Activated naive CD4-positive, alpha-beta T cell treated with anti-CD3 and anti-CD28 coated beads, Interleukin-2, amount 50 U/mL, for 24 hours (primary cell): ENCODE data around the gene BCR.

Experiments
- H3K27ac Mint-ChIP-seq: one replicate; pipeline ENCODE4 v1.8.0; 2021; ENCODE audit warnings: mild to moderate bottlenecking, mixed read lengths
- H3K27me3 Mint-ChIP-seq: one replicate; pipeline ENCODE4 v1.8.0; 2021; ENCODE audit warnings: mixed read lengths
- H3K36me3 Mint-ChIP-seq: one replicate; pipeline ENCODE4 v1.8.0; 2021; ENCODE audit warnings: mixed read lengths
- H3K4me1 Mint-ChIP-seq: one replicate; pipeline ENCODE4 v1.8.0; 2021; ENCODE audit warnings: mixed read lengths
- H3K4me3 Mint-ChIP-seq: one replicate; pipeline ENCODE4 v1.8.0; 2021; ENCODE audit warnings: mild to moderate bottlenecking, mixed read lengths
- H3K9me3 Mint-ChIP-seq: one replicate; pipeline ENCODE4 v1.8.0; 2021; ENCODE audit warnings: mixed read lengths

Gene BCR

DNA sequence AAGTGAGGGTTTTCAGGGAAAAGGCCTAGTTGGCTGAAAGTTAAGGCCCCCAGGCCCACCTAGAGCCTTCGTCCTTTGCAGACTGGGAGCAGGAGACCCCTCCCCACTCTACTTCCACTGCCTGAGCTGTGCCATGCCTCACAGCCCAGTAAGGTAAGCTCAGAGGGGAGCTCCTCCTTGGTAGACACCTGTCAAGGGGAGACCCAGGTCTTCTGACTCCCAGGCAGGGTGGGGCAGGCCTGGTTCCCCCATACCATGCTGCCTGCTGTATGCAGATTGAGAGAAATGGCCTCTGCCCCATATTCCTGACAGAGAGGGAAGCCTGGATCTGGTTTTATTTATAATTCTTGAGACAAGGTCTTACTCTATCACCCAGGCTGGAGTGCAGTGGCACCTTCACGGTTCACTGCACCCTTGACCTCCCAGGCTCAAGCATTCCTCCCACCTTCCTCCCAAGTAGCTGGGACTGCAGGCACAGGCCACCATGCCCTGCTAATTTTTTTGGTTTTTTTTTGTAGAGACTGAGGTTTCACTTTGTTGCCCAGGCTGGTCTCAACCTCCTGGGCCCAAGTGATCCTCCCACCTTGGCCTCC is 34.3 kb upstream of the BCR start:
- Mint-ChIP-seq H3K36me3 (no peaks in the 10 kb centered on the region), H3K27ac (peak overlapping the region; percentile 41), H3K4me1 (peaks cover 51% of the 10 kb centered on the region), H3K27me3 (no peaks in the 10 kb centered on the region), H3K4me3 (no peak overlapping the region), H3K9me3 (no peaks in the 10 kb centered on the region)

DNA sequence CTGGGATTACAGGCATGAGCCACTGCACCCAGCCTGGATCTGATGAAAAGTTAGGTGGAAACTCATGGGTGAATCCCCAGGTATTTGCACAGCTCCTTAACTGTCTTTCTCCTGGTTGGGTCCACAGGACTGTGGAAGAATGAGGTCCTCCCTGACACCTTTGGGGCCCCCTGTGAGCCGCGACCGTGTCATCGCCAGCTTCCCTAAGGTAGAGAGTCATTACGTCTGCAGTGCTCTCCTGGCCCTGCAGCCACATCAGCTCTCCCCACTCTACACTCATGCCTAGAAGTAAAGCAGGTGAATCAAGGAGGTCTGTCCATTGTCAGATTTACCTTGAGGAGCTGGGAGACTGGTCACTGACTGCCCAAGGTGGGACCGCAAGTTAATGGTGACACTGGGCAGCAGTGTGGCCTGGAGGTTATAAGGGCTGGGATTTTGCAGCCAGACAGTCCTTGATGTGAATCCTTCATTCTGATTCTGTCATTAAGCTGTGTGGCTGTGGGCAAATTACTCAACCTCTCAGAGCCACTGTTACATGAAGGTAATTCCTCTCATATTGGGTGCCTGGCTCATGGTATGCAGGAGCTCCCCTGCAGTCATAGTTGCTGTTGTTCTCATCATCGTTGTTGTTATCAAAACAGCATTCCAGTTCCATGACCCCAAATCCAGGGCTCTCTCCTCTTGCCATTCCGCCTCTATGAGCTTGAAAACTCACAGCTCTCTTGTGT is 33.7 kb upstream of the BCR start:
- no peaks in the 10 kb centered on the region for H3K9me3 Mint-ChIP-seq
- H3K27me3 Mint-ChIP-seq, result no peaks in the 10 kb centered on the region
- no peaks in the 10 kb centered on the region for H3K36me3 Mint-ChIP-seq
- H3K4me1 Mint-ChIP-seq, result peaks cover 46% of the 10 kb centered on the region
- H3K4me3 Mint-ChIP-seq, result no peak overlapping the region
- no peak overlapping the region for H3K27ac Mint-ChIP-seq

DNA sequence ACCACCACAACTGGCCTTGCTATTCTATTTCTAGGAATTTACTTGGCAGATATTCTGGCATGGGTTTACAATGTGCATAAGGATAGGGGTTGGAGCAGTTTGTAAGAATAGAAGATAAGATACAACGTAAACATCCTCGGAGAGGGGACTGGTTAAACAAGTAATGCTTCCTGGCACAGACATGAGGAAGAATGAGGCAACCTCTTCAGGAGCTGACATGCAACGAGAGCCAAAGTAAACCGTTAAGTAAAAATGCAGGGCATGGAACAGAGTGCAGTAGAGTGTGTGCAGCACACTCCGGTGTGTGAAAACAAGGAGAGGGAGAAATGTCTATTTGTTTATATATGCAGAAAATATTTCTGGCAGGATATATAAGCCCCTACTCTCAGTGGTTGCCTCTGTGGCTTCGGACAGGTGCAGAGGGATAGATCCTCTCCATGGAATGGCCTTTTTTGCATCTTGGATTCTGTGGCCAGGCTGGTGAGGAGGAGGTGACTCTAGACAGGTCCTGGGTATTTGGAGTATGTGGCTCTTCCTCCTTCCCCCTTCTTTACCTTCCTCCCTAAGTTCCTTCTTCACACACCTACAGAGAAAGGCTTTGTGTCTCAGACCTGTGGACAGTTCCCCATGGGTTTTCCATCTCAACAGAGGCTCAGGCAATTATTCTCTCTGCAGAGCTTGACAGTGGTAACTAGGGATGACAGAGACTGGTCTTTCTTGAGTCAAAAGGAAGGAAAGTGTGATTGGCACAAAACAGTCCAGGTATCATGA is 32.5 kb upstream of the BCR start:
- no peak overlapping the region for H3K4me3 Mint-ChIP-seq
- peaks cover 37% of the 10 kb centered on the region for H3K4me1 Mint-ChIP-seq

DNA sequence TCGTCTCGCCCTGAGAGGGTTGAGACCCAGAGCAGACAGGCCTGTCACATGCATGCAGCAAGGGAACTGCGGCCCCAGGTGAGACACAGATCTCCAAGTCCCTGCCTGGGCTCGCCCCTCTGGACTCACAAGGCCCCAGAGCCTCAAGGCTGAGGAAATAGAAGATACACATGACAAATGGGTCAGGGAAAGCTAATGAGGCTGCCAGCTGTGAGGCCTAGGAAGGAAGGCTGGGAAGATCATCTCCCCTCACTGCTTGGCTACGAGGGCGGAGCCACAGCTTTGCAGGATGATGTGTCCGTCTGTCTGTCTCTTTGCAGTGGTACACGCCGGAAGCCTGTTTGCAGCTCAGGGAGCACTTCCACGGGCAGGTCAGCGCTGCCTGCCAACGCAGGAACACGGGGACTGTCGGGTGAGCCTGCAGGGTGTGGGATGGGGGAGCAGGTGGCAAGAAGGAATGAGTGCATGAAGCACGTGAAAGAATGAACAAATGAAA is 30.5 kb upstream of the BCR start:
- no peaks in the 10 kb centered on the region for H3K9me3 Mint-ChIP-seq
- no peaks in the 10 kb centered on the region for H3K27me3 Mint-ChIP-seq
- H3K4me3 Mint-ChIP-seq, result no peak overlapping the region
- no peak overlapping the region for H3K27ac Mint-ChIP-seq
- peaks cover 27% of the 10 kb centered on the region for H3K4me1 Mint-ChIP-seq
- no peaks in the 10 kb centered on the region for H3K36me3 Mint-ChIP-seq

More for the DNA sequence above, 32.5 kb upstream of the BCR start:
- Mint-ChIP-seq H3K27ac (peak overlapping the region; percentile 49), H3K9me3 (no peaks in the 10 kb centered on the region), H3K27me3 (no peaks in the 10 kb centered on the region), H3K36me3 (no peaks in the 10 kb centered on the region)

DNA sequence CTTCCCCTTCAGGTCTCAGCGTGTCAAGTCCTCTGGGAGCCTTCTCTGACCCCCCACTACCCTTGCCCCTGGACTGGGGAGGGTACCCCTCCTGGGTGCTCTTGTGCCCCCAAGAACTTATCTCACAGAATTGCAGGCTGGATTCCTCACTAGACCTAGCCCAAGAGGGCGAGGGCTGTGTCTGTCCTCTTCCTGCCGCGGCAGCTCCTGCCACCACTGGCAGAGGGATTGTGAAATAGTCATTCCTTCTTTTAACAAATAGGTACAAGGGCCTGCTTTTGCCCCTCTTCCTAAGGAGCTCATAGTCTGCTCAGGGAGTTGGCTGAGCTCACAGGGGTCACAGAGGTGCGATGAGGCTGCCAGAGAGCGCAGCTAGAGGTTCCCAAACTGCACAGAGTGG is 29.5 kb upstream of the BCR start:
- Mint-ChIP-seq H3K9me3 (no peaks in the 10 kb centered on the region), H3K27ac (no peak overlapping the region), H3K4me1 (peaks cover 17% of the 10 kb centered on the region), H3K27me3 (no peaks in the 10 kb centered on the region), H3K4me3 (no peak overlapping the region), H3K36me3 (no peaks in the 10 kb centered on the region)

DNA sequence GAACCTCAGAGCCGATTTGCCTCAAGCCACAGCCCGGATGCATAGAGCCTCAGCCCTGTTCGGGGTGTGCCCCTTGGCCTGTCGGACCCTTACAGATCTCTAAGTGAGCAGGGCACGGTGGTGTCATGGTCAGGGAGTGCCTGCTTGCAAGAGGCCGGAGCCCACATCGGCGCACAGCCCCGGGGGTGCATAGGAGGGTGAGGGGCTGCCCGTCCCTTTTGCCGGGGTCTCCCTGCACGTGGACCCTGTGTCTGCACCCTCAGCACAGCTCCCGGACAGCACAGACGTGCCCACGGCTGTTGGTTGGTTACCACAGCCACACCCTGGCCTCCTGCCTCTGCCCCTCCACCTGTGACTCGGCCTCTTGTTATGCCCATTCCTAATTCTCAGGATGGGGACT is 28.5 kb upstream of the BCR start:
- Mint-ChIP-seq H3K27ac (no peak overlapping the region), H3K9me3 (no peaks in the 10 kb centered on the region), H3K4me3 (no peak overlapping the region), H3K4me1 (peaks cover 9% of the 10 kb centered on the region), H3K27me3 (no peaks in the 10 kb centered on the region), H3K36me3 (no peaks in the 10 kb centered on the region)

DNA sequence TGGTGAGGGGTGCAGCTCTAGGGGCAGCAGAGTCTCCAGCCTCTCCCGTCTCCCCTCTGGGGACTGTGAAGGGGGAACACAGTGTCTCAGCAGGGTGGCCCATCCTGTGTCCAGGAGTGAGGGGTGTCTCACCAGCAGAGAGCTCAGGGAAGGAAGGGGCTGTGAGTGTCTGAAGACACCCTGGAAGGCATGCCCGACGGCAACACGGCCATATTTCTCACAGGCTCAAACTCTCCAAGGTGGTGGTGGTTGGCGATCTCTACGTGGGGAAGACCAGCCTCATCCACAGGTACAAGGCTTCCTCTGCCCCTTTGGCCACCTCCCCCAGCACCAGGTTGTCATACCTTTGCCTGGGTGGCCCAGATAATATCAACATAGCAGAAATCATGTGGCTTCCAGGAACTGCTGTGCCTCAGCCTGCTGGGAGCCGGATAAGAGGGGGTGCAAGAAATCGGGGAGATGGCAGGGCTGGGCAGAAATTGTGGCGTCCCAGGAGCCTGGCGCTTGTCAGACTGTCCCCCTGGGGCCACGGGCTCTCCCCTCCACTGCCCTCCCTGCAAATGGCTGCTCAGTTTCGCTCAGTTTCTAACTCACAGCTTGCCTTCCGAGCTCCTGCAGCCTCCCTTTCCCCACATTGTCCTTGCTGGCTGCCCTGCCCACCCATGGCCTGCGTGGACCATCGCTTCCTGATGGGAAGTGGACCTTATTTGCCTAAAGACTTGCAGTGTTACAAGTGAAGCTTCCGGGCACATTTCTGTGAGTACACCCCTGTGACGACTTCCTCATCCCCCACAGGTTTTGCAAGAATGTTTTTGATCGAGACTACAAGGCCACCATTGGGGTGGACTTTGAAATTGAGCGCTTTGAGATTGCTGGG is 27.8 kb upstream of the BCR start:
- no peak overlapping the region for H3K4me3 Mint-ChIP-seq
- H3K36me3 Mint-ChIP-seq, result no peaks in the 10 kb centered on the region
- H3K9me3 Mint-ChIP-seq, result no peaks in the 10 kb centered on the region
- H3K27me3 Mint-ChIP-seq, result no peaks in the 10 kb centered on the region
- H3K27ac Mint-ChIP-seq, result no peak overlapping the region
- H3K4me1 Mint-ChIP-seq, result peaks cover 9% of the 10 kb centered on the region

DNA sequence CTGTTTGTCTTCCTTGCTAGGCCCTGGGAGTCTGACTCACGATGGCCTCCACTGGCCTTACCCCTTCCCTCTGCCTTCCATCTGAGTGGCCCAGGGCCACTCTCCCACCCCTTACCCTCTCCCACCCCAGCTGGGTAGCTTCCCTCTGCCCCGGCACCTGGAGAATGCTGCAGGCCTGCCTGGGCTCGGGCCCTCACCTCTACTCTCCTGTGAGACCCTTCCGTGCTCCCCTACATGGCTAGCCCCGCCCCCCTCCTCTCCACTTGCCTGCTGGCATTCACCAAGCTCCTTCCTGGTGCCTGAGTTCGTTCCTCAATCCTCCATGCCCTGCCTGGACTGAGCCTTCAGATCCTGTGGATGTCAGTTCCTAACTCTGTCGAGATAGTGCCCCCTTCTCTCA is 26.3 kb upstream of the BCR start:
- no peak overlapping the region for H3K27ac Mint-ChIP-seq
- no peak overlapping the region for H3K4me3 Mint-ChIP-seq
- H3K4me1 Mint-ChIP-seq, result peaks cover 9% of the 10 kb centered on the region
- no peaks in the 10 kb centered on the region for H3K27me3 Mint-ChIP-seq
- H3K36me3 Mint-ChIP-seq, result no peaks in the 10 kb centered on the region
- H3K9me3 Mint-ChIP-seq, result no peaks in the 10 kb centered on the region

DNA sequence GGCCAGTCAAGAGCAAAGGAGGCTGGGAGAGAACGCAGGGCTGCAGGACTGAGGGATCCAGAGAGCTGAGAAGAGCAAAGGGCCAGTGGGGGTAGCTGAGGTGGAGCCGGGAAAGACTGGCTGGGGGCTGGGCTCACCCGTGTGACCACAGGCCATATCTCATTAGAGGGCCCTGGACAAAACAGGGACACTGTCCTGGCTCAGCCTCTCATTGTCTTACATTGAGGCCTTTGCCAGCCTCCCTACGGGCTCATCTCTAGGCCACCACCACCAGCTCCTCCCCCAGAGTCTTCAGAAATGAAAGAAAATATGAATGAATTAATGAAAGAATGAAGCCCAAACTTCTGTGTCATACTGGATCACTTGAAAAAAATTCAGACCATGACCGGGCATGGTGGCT is 25.8 kb upstream of the BCR start:
- H3K9me3 Mint-ChIP-seq, result no peaks in the 10 kb centered on the region
- peaks cover 9% of the 10 kb centered on the region for H3K4me1 Mint-ChIP-seq
- no peaks in the 10 kb centered on the region for H3K27me3 Mint-ChIP-seq
- H3K36me3 Mint-ChIP-seq, result no peaks in the 10 kb centered on the region
- no peak overlapping the region for H3K27ac Mint-ChIP-seq
- H3K4me3 Mint-ChIP-seq, result no peak overlapping the region

DNA sequence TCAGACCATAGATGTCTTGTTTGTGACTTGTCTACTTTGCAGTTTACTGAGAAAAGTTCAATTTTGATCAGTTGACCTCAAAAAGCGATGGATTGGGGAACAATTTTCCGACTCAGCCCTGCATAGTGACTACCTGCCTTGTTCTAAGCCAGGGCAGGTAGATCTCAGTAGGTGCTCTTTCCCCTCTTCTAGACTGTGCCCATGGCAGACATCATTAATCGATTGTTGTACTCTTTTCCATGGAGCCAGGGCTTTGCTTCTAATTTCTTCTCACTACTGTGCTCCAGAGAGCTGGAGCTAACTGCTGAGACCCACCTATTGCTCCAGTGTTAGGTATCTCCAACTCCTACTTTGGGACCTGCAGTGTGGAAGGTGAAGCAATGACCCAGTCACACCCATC is 25.2 kb upstream of the BCR start:
- H3K9me3 Mint-ChIP-seq, result no peaks in the 10 kb centered on the region
- no peaks in the 10 kb centered on the region for H3K27me3 Mint-ChIP-seq
- H3K36me3 Mint-ChIP-seq, result no peaks in the 10 kb centered on the region
- peaks cover 9% of the 10 kb centered on the region for H3K4me1 Mint-ChIP-seq
- H3K4me3 Mint-ChIP-seq, result no peak overlapping the region
- no peak overlapping the region for H3K27ac Mint-ChIP-seq

DNA sequence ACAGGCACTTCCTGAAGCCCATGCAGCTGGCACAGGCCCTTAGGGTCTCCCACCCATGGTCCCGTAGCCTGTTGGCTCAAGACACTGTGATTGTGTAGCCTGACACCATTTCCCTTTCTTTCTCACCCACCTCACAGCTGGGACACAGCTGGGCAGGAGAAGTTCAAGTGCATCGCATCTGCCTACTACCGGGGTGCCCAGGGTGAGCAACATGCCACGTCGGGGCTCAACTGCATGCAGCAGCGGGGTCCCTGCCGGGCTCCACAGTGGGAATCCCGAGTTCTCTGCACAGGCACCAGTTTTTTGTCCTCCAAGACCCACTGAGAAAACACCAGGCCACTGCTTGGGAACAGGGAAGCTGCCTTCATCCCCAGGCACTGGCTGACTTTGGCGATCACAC is 24.5 kb upstream of the BCR start:
- Mint-ChIP-seq H3K4me1 (peaks cover 9% of the 10 kb centered on the region), H3K27ac (no peak overlapping the region), H3K4me3 (no peak overlapping the region), H3K27me3 (no peaks in the 10 kb centered on the region), H3K9me3 (no peaks in the 10 kb centered on the region), H3K36me3 (no peaks in the 10 kb centered on the region)

DNA sequence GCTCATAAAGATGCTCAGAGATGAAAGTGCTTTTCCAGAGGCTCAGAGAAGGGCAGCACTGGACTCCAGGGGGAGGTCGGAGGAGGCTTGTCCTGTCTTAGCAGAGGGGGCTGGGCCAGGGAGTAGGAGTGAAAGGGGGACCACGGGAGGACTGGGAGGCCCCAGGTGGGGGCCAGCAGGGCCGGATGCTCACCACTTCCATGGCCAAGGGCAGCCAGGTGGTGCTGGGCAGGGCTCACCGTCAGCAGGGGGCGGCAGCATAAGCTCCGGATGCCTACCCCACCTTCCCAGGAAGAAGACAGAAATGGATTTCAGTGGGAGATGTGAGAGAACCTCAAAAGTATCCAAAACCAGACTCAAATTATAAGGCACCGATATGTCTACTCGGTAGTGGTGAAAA is 24.0 kb upstream of the BCR start:
- H3K4me1 Mint-ChIP-seq, result peaks cover 9% of the 10 kb centered on the region
- no peaks in the 10 kb centered on the region for H3K36me3 Mint-ChIP-seq
- H3K27ac Mint-ChIP-seq, result no peak overlapping the region
- no peaks in the 10 kb centered on the region for H3K27me3 Mint-ChIP-seq
- H3K4me3 Mint-ChIP-seq, result no peak overlapping the region
- H3K9me3 Mint-ChIP-seq, result no peaks in the 10 kb centered on the region

DNA sequence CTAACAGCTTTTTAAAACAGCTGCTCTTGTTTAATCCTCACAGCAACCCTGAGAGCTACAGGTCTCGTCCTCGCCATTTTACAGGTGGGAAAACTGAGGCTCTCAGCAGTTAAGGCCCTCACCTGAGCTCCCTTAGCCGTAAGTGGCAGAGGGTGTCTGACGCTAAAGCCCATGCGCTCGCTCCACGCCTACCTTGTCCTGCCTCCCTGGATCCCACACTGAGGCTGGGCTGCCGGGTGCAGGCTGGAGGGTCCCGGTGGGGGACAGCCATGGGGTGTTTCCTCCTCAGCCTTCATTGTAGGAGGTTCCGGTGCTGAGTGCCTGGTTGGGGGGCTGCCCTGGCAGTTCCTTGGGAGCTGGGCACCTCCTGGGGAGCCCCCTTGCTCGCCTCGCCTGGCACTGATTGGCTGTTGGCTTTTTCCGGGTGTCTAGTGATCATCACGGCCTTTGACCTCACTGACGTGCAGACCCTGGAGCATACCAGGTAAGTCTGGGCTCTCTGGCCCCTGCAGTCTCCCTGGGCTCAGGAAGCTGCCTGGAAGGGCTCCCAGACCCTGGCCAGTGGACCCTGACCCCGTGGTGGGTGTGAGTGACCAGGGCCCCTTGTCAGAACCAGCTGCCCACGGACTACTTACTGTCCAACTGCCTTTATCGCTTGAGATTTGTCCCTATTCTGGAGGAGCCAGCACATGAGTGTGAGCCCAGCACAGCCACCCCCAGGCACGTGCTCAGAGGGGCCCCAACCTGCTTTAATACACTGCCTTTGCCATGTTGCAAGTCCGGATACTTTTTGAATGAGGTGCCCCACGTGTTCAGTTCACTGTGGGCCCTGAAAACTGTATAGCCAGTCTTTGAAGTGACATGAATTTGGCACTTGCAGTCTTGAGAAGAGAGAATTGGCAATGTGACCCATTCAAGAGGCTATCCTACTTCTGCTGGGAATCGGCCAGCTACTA is 22.5 kb upstream of the BCR start:
- H3K4me1 Mint-ChIP-seq, result peaks cover 7% of the 10 kb centered on the region
- no peak overlapping the region for H3K27ac Mint-ChIP-seq
- H3K4me3 Mint-ChIP-seq, result no peak overlapping the region
- no peaks in the 10 kb centered on the region for H3K27me3 Mint-ChIP-seq
- no peaks in the 10 kb centered on the region for H3K9me3 Mint-ChIP-seq
- H3K36me3 Mint-ChIP-seq, result no peaks in the 10 kb centered on the region

DNA sequence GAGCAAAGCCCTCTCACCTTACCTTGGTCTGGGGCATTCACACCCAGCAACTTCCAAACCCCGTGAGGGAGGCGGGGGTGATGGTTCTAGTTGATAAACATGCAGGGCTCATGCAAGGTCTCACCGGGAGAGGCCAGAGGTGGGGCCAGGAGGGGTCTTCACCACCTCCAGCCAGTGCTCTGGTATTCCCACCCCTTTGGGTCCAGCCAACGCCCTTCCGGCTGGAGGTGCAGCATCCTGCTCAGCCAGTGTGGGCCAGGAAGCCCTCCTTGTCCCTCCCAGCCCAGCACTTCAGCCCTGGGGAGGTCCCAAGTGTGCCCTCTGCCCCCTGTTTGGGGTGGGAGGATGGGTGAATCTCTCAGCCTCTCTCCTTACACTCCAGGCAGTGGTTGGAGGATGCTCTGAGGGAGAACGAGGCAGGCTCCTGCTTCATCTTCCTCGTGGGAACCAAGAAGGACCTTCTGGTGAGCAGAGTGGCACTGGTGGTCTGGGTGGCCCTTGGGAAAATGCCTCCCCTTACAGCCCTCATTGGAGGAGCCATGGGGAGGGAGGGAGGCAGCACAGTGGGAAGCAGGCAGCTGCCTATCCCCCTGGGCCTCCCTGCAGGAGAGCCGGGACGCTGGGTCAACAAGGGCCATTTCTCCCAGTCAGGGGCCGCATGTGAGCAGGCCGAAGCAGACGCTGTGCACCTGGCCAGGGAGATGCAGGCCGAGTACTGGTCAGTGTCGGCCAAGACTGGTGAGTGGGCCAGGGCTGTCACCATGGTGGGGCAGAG is 21.6 kb upstream of the BCR start:
- no peaks in the 10 kb centered on the region for H3K36me3 Mint-ChIP-seq
- no peak overlapping the region for H3K4me3 Mint-ChIP-seq
- no peaks in the 10 kb centered on the region for H3K27me3 Mint-ChIP-seq
- no peaks in the 10 kb centered on the region for H3K9me3 Mint-ChIP-seq
- no peak overlapping the region for H3K27ac Mint-ChIP-seq
- H3K4me1 Mint-ChIP-seq, result no peaks in the 10 kb centered on the region
